ENCODE measurements around the gene GAB3. TPM values are rescaled to one million over a fixed set of nuclear protein-coding genes. Genes with fewer than 3 reads are reported as not detected.

GAB3 gene
- polyA plus RNA-seq, 1 of the 3 experiments (the other 2 are of a cell fraction) = 4.5 TPM

DNA sequence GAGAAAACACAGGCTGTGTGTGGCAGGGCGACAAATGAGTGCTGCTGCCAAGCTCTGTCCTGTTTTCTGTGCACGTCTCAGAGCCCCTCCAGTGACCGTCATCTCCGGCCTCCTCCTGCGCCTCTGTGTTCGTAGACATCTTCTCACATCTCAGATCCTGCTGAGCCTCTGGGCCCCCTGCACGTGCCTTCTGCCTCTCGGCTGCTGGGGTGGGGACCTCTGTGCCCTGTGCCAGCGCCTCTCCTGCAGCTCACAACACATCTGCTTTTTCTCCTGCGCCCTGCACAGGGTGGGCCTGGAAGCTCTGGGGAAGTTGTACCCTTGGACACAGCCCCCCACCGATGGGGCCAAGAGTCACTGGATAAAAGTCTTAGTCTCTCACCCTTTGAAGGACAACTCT lies 95.1 kb downstream of the GAB3 start:
- Histone ChIP-seq H3K4me1 (ENCODE audit: control insufficient read depth in 1 of 2, insufficient read depth in 2 of 2, low read depth in 1 of 2, low read length in 1 of 2) (no peaks in the 10 kb centered on the region), H3K27ac (ENCODE audit: low read depth in 2 of 2, low read length in 1 of 2) (no peak overlapping the region), H4K20me1 (ENCODE audit: insufficient read depth) (no peaks in the 10 kb centered on the region), H3K79me2 (ENCODE audit: insufficient read depth) (no peaks in the 10 kb centered on the region), H2AFZ (ENCODE audit: low read depth) (no peak overlapping the region), H3K9ac (no peak overlapping the region), H3K9me3 (no peaks in the 10 kb centered on the region), H3K4me2 (no peak overlapping the region), H3K36me3 (replicated peaks in 1 of 2; ENCODE audit: control insufficient read depth in 1 of 2, insufficient read depth in 2 of 2, low read length in 1 of 2) (no peaks in the 10 kb centered on the region), H3F3A (replicated peaks; ENCODE audit: insufficient read depth) (no peaks in the 10 kb centered on the region), H3K9me2 (no peaks in the 10 kb centered on the region), H3K4me3 (ENCODE audit: low read depth in 2 of 2, low read length in 1 of 2) (no peak overlapping the region), H3K27me3 (ENCODE audit: insufficient read depth) (peaks cover 12% of the 10 kb centered on the region; the same call in 1 of the 2 replicates)
- CTCF ChIA-PET = no interaction called here
- no peak for DNase-seq
- POLR2A ChIA-PET = no interaction called here
- TF ChIP-seq TCF12 (IDR thresholded peaks at IDR 0.05) = no peak
- no peak for TF ChIP-seq SIN3A (IDR thresholded peaks at IDR 0.05; ENCODE audit: borderline replicate concordance, low read depth, low read length)
- TF ChIP-seq, protein P1, sequence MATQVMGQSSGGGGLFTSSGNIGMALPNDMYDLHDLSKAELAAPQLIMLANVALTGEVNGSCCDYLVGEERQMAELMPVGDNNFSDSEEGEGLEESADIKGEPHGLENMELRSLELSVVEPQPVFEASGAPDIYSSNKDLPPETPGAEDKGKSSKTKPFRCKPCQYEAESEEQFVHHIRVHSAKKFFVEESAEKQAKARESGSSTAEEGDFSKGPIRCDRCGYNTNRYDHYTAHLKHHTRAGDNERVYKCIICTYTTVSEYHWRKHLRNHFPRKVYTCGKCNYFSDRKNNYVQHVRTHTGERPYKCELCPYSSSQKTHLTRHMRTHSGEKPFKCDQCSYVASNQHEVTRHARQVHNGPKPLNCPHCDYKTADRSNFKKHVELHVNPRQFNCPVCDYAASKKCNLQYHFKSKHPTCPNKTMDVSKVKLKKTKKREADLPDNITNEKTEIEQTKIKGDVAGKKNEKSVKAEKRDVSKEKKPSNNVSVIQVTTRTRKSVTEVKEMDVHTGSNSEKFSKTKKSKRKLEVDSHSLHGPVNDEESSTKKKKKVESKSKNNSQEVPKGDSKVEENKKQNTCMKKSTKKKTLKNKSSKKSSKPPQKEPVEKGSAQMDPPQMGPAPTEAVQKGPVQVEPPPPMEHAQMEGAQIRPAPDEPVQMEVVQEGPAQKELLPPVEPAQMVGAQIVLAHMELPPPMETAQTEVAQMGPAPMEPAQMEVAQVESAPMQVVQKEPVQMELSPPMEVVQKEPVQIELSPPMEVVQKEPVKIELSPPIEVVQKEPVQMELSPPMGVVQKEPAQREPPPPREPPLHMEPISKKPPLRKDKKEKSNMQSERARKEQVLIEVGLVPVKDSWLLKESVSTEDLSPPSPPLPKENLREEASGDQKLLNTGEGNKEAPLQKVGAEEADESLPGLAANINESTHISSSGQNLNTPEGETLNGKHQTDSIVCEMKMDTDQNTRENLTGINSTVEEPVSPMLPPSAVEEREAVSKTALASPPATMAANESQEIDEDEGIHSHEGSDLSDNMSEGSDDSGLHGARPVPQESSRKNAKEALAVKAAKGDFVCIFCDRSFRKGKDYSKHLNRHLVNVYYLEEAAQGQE (IDR thresholded peaks at IDR 0.05; ENCODE audit: low read depth, low read length) = no peak
- TF ChIP-seq RFX5 (IDR thresholded peaks at IDR 0.05; ENCODE audit: low read length) = no peak
- no peak for TF ChIP-seq MAX (IDR thresholded peaks at IDR 0.05; ENCODE audit: low read depth)
- WGBS (ENCODE audit: low lambda C conversion rate) = 27% methylated on average over 11 of the region's 11 CpGs

GRCh38 chrX:154655346-154655745 lies 95.5 kb downstream of the GAB3 start:
- Histone ChIP-seq H3K9me2 (no peaks in the 10 kb centered on the region), H3K27ac (ENCODE audit: low read depth in 2 of 2, low read length in 1 of 2) (no peak overlapping the region), H4K20me1 (ENCODE audit: insufficient read depth) (no peaks in the 10 kb centered on the region), H3F3A (replicated peaks; ENCODE audit: insufficient read depth) (no peaks in the 10 kb centered on the region), H3K36me3 (replicated peaks in 1 of 2; ENCODE audit: control insufficient read depth in 1 of 2, insufficient read depth in 2 of 2, low read length in 1 of 2) (no peaks in the 10 kb centered on the region), H3K9ac (no peak overlapping the region), H3K4me3 (ENCODE audit: low read depth in 2 of 2, low read length in 1 of 2) (no peak overlapping the region), H2AFZ (ENCODE audit: low read depth) (no peak overlapping the region), H3K9me3 (no peaks in the 10 kb centered on the region), H3K4me2 (no peak overlapping the region), H3K27me3 (ENCODE audit: insufficient read depth) (peaks cover 12% of the 10 kb centered on the region; the same call in 1 of the 2 replicates), H3K4me1 (ENCODE audit: control insufficient read depth in 1 of 2, insufficient read depth in 2 of 2, low read depth in 1 of 2, low read length in 1 of 2) (no peaks in the 10 kb centered on the region), H3K79me2 (ENCODE audit: insufficient read depth) (no peaks in the 10 kb centered on the region)
- ChIA-PET POLR2A (no interaction called here), CTCF (no interaction called here)
- DNase-seq = no peak
- WGBS (ENCODE audit: low lambda C conversion rate) = 20% methylated on average over 5 of the region's 6 CpGs
- TF ChIP-seq YY1 (IDR thresholded peaks at IDR 0.05; ENCODE audit: low read depth) (no peak), TAF1 (IDR thresholded peaks at IDR 0.05; ENCODE audit: borderline replicate concordance, low read depth, low read length) (no peak), SIN3A (IDR thresholded peaks at IDR 0.05; ENCODE audit: borderline replicate concordance, low read depth, low read length) (no peak), JUND (IDR thresholded peaks at IDR 0.05) (no peak), TCF12 (IDR thresholded peaks at IDR 0.05) (no peak), RAD21 (IDR thresholded peaks at IDR 0.05; ENCODE audit: low read length) (no peak), TEAD4 (IDR thresholded peaks at IDR 0.05; ENCODE audit: borderline replicate concordance, insufficient read depth) (no peak), MXI1 (IDR thresholded peaks at IDR 0.05; ENCODE audit: low read depth, low read length) (no peak), EZH2phosphoT487 (IDR thresholded peaks at IDR 0.05; ENCODE audit: borderline replicate concordance, low read depth) (no peak), RFX5 (IDR thresholded peaks at IDR 0.05; ENCODE audit: low read length) (no peak), POLR2AphosphoS5 (IDR thresholded peaks at IDR 0.05; ENCODE audit: low read depth, low read length) (no peak), EP300 (IDR thresholded peaks at IDR 0.05; ENCODE audit: borderline replicate concordance in 1 of 2, low read depth in 1 of 2, low read length in 1 of 2) (no peak), GABPA (IDR thresholded peaks at IDR 0.05; ENCODE audit: low read depth) (no peak), FOXM1 (IDR thresholded peaks at IDR 0.05; ENCODE audit: low read depth) (no peak), RCOR1 (IDR thresholded peaks at IDR 0.05; ENCODE audit: low read length) (no peak)
- TF ChIP-seq, protein P2, sequence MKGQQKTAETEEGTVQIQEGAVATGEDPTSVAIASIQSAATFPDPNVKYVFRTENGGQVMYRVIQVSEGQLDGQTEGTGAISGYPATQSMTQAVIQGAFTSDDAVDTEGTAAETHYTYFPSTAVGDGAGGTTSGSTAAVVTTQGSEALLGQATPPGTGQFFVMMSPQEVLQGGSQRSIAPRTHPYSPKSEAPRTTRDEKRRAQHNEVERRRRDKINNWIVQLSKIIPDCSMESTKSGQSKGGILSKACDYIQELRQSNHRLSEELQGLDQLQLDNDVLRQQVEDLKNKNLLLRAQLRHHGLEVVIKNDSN (IDR thresholded peaks at IDR 0.05; ENCODE audit: borderline replicate concordance, low read depth) = no peak
- TF ChIP-seq, protein P1 (IDR thresholded peaks at IDR 0.05; ENCODE audit: low read depth, low read length) = no peak
- TF ChIP-seq, protein P3, sequence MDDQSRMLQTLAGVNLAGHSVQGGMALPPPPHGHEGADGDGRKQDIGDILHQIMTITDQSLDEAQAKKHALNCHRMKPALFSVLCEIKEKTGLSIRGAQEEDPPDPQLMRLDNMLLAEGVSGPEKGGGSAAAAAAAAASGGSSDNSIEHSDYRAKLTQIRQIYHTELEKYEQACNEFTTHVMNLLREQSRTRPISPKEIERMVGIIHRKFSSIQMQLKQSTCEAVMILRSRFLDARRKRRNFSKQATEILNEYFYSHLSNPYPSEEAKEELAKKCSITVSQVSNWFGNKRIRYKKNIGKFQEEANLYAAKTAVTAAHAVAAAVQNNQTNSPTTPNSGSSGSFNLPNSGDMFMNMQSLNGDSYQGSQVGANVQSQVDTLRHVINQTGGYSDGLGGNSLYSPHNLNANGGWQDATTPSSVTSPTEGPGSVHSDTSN (IDR thresholded peaks at IDR 0.05) = no peak

Data from SK-N-SH (cell line).